Trophoblast cell (in vitro differentiated cells and primary cell): ENCODE measurements around the gene PCIF1.

Experiments
- DNase-seq, 2 donors: peaks; one replicate each; pipeline ENCODE4 v3.0.0-alpha.2; 2016
- H2AFZ ChIP-seq: 2 replicates; pipeline ENCODE4 v1.6.1; 2013; ENCODE audit warnings: low read length, moderate library complexity, mild to moderate bottlenecking; ENCODE audit not compliant: insufficient read depth, poor library complexity
- H2AK5ac ChIP-seq: 2 replicates; pipeline ENCODE4 v1.6.1; 2013; ENCODE audit warnings: mild to moderate bottlenecking, low read length
- H2BK120ac ChIP-seq: 2 replicates; pipeline ENCODE4 v1.6.1; 2013; ENCODE audit warnings: low read length, mild to moderate bottlenecking, moderate library complexity; ENCODE audit not compliant: insufficient read depth, poor library complexity
- H2BK12ac ChIP-seq: 2 replicates; pipeline ENCODE4 v1.6.1; 2013; ENCODE audit warnings: mild to moderate bottlenecking, low read length, moderate library complexity
- H2BK5ac ChIP-seq: 2 replicates; pipeline ENCODE4 v1.6.1; 2013; ENCODE audit warnings: low read length, low read depth, moderate library complexity, mild to moderate bottlenecking; ENCODE audit not compliant: poor library complexity
- H3K14ac ChIP-seq: 2 replicates; pipeline ENCODE4 v1.6.1; 2013; ENCODE audit warnings: mild to moderate bottlenecking, low read length
- H3K18ac ChIP-seq: 2 replicates; pipeline ENCODE4 v1.6.1; 2013; ENCODE audit warnings: mild to moderate bottlenecking, low read length
- H3K23ac ChIP-seq: 2 replicates; pipeline ENCODE4 v1.6.1; 2013; ENCODE audit warnings: low read length
- H3K27ac ChIP-seq: 2 replicates; pipeline ENCODE4 v1.5.1; 2013; ENCODE audit warnings: low read depth, mild to moderate bottlenecking, inconsistent platforms, low read length, moderate library complexity
- H3K27me3 ChIP-seq: 2 replicates; pipeline ENCODE4 v1.6.1; 2013; ENCODE audit warnings: inconsistent platforms, mild to moderate bottlenecking, low read length, moderate library complexity; ENCODE audit not compliant: insufficient read depth
- H3K36me3 ChIP-seq, 2 experiments: 1 replicate in 1 of 2; 2 replicates in 1 of 2; pipeline ENCODE4 v1.6.1; 2013; ENCODE audit warnings: low read length in 2 of 2, mild to moderate bottlenecking in 2 of 2, moderate library complexity in 1 of 2; ENCODE audit not compliant: insufficient read depth in 2 of 2, control insufficient read depth in 1 of 2
- H3K4ac ChIP-seq: 2 replicates; pipeline ENCODE4 v1.6.1; 2013; ENCODE audit warnings: low read depth, mild to moderate bottlenecking, low read length, moderate library complexity
- H3K4me1 ChIP-seq, 2 experiments: 1 replicate in 1 of 2; 2 replicates in 1 of 2; pipeline ENCODE4 v1.6.1; 2013; ENCODE audit warnings: low read length in 2 of 2, mild to moderate bottlenecking in 2 of 2, moderate library complexity in 1 of 2; ENCODE audit not compliant: insufficient read depth in 2 of 2, control insufficient read depth in 1 of 2
- H3K4me2 ChIP-seq: 2 replicates; pipeline ENCODE4 v1.6.1; 2013; ENCODE audit warnings: inconsistent platforms, mild to moderate bottlenecking, low read length, moderate library complexity
- H3K4me3 ChIP-seq: 2 replicates; pipeline ENCODE4 v1.5.1; 2013; ENCODE audit warnings: mild to moderate bottlenecking, low read depth, low read length, inconsistent platforms
- H3K79me1 ChIP-seq: one replicate; pipeline ENCODE4 v1.6.1; 2013; ENCODE audit warnings: low read length
- H3K79me2 ChIP-seq: 2 replicates; pipeline ENCODE4 v1.6.1; 2013; ENCODE audit warnings: low read length, mild to moderate bottlenecking; ENCODE audit not compliant: control insufficient read depth, insufficient read depth, poor library complexity
- H3K9ac ChIP-seq: 2 replicates; pipeline ENCODE4 v1.6.1; 2013; ENCODE audit warnings: mild to moderate bottlenecking, low read length
- H3K9me3 ChIP-seq: 2 replicates; pipeline ENCODE4 v1.6.1; 2013; ENCODE audit warnings: low read depth, mild to moderate bottlenecking, control low read depth, inconsistent platforms, low read length; ENCODE audit not compliant: insufficient read depth
- H4K12ac ChIP-seq: 2 replicates; pipeline ENCODE4 v1.6.1; 2013; ENCODE audit warnings: low read depth, mild to moderate bottlenecking, low read length, moderate library complexity
- H4K8ac ChIP-seq: 2 replicates; pipeline ENCODE4 v1.6.1; 2013; ENCODE audit warnings: low read depth, mild to moderate bottlenecking, low read length, moderate library complexity
- H4K91ac ChIP-seq: one replicate; pipeline ENCODE4 v1.6.1; 2013; ENCODE audit warnings: low read depth, mild to moderate bottlenecking, low read length, moderate library complexity
- WGBS: extraction: QIAGEN DNeasy Blood & Tissue Kit; methylation state at CpG from one replicate; pipeline ENCODE4 v1.1.7; 2013; ENCODE audit warnings: missing lambda C conversion rate; ENCODE audit not compliant: insufficient read length, insufficient coverage; ENCODE audit errors: extremely low coverage; 5-methylcytosine and 5-hydroxymethylcytosine counted together

Gene PCIF1

GRCh38 chr20:45920462-45921336 is 13.8 kb upstream of the PCIF1 start:
- Histone ChIP-seq H3K9me3 (no peaks in the 10 kb centered on the region), H3K4me2 (no peak overlapping the region), H4K8ac (no peak overlapping the region), H2BK120ac (no peak overlapping the region), H3K4me1 (no peaks in the 10 kb centered on the region), H3K4ac (no peak overlapping the region), H3K27ac (no peak overlapping the region), H2BK12ac (no peak overlapping the region), H3K4me3 (no peak overlapping the region), H3K79me1 (no peaks in the 10 kb centered on the region), H2AK5ac (no peak overlapping the region), H2AFZ (no peak overlapping the region), H3K79me2 (no peaks in the 10 kb centered on the region), H3K23ac (no peak overlapping the region), H3K36me3 (no peaks in the 10 kb centered on the region), H2BK5ac (no peak overlapping the region), H4K91ac (no peak overlapping the region), H3K18ac (no peak overlapping the region), H4K12ac (no peak overlapping the region), H3K27me3 (no peaks in the 10 kb centered on the region), H3K9ac (no peak overlapping the region), H3K14ac (no peak overlapping the region)
- peak; percentile 73 to 85 for DNase-seq
- no CpG with 5 or more reads among the region's 9 CpGs for WGBS

DNA sequence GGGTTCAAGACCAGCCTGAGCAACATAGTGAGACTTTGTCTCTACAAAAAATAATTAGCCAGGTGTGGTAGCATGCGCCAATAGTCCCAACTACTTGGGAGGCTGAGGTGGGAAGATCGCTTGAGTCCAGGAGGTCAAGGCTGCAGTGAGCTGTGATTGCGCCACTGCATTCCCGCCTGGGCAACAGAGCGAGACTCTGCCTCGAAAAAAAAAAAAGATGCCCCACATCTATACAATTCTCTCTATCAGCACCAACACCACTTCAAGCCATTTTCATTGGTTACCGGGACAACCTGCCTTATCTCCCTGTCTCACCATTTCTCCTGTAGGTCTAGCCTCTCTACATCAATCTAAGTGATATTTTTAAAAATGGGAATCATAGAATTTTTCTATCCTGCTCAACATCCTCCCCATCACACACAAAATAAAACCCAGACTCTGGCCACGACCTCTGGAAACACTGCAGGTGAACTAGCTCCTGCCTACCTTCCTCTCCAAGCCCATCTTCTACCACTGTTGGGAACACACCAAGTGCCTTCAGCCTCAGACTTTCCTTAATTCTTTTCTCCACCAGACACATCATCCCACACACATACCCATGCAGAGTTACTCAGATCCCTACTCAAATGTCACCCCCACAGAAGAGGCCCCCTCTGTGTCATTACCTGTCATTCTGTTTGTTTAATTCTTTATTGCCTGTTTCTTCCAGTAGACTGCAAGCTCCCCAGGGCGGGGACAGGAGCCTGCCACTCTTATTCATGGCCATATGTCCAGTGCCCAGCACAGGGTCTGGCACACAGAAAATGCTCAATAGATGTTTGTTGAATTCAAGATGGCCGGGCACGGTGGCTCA is 12.9 kb upstream of the PCIF1 start:
- Histone ChIP-seq H3K27me3 (no peaks in the 10 kb centered on the region), H3K9ac (no peak overlapping the region), H2AFZ (no peak overlapping the region), H2BK12ac (no peak overlapping the region), H3K36me3 (no peaks in the 10 kb centered on the region), H3K23ac (no peak overlapping the region), H3K14ac (no peak overlapping the region), H3K4me3 (no peak overlapping the region), H4K91ac (no peak overlapping the region), H2BK120ac (no peak overlapping the region), H3K79me2 (no peaks in the 10 kb centered on the region), H3K18ac (no peak overlapping the region), H4K12ac (no peak overlapping the region), H2BK5ac (no peak overlapping the region), H3K9me3 (no peaks in the 10 kb centered on the region), H3K79me1 (no peaks in the 10 kb centered on the region), H3K4ac (no peak overlapping the region), H2AK5ac (no peak overlapping the region), H3K27ac (no peak overlapping the region), H3K4me1 (no peaks in the 10 kb centered on the region), H3K4me2 (no peak overlapping the region), H4K8ac (no peak overlapping the region)
- no peak for DNase-seq
- no CpG with 5 or more reads among the region's 11 CpGs for WGBS

DNA sequence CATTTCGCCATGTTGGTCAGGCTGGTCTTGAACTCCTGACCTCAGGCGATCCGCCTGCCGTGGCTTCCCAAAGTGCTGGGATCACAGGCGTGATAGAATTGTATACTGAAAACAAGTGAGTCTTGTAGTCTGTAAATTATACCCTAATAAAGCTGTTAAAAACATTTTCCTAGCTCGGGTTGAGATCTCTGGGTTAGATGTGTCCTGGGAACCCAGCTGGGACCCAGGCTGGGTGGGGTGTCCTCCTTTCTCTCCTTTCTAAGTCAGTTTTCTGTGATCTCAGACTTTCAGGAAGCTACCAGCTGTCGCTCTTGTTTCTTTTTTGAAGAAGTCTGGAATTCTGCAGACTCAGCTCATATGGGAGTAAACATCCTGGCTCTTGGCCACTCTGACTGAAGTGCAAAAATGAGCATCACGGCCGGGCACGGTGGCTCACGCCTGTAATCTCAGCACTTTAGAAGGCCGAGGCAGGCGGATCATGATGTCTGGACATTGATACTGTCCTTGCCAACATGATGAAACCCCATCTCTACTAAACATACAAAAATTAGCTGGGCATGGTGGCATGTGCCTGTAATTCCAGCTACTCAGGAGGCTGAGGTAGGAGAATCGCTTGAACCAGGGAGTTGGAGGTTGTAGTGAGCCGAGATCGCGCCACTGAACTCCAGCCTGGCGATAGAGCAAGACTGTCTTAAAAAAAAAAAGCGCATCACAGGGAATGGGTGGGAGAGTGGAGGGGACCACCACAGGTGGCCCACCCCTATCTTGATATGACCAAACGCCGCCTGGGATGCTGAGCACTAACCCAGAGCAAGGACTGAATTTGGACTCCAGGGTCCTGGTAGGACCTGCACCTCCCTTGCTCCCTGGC is 9.9 kb upstream of the PCIF1 start:
- Histone ChIP-seq H3K4ac (no peak overlapping the region), H2AFZ (no peak overlapping the region), H3K27me3 (no peaks in the 10 kb centered on the region), H3K27ac (no peak overlapping the region), H3K14ac (no peak overlapping the region), H2BK120ac (no peak overlapping the region), H3K4me1 (no peaks in the 10 kb centered on the region), H3K79me2 (no peaks in the 10 kb centered on the region), H3K4me2 (no peak overlapping the region), H4K91ac (no peak overlapping the region), H3K23ac (no peak overlapping the region), H3K18ac (no peak overlapping the region), H2BK12ac (no peak overlapping the region), H3K9me3 (no peaks in the 10 kb centered on the region), H3K4me3 (no peak overlapping the region), H2BK5ac (no peak overlapping the region), H4K12ac (no peak overlapping the region), H3K36me3 (no peaks in the 10 kb centered on the region), H3K79me1 (no peaks in the 10 kb centered on the region), H4K8ac (no peak overlapping the region), H2AK5ac (no peak overlapping the region), H3K9ac (no peak overlapping the region)
- no CpG with 5 or more reads among the region's 21 CpGs for WGBS
- no peak for DNase-seq

GRCh38 chr20:45925821-45926506 is 8.5 kb upstream of the PCIF1 start:
- H2BK5ac ChIP-seq, result no peak overlapping the region
- H3K4ac ChIP-seq, result no peak overlapping the region
- no peak overlapping the region for H3K14ac ChIP-seq
- no peaks in the 10 kb centered on the region for H3K79me2 ChIP-seq
- no peak overlapping the region for H3K4me2 ChIP-seq
- H2AFZ ChIP-seq, result no peak overlapping the region
- H2BK120ac ChIP-seq, result no peak overlapping the region
- no peak overlapping the region for H3K9ac ChIP-seq
- no peak overlapping the region for H2BK12ac ChIP-seq
- no peaks in the 10 kb centered on the region for H3K9me3 ChIP-seq
- H4K91ac ChIP-seq, result no peak overlapping the region
- H3K4me1 ChIP-seq, result no peaks in the 10 kb centered on the region
- H3K27me3 ChIP-seq, result no peaks in the 10 kb centered on the region
- no peak overlapping the region for H4K8ac ChIP-seq
- DNase-seq, result no peak
- H3K4me3 ChIP-seq, result no peak overlapping the region
- H3K79me1 ChIP-seq, result no peaks in the 10 kb centered on the region
- no peak overlapping the region for H4K12ac ChIP-seq
- no CpG with 5 or more reads among the region's 9 CpGs for WGBS
- H3K27ac ChIP-seq, result no peak overlapping the region
- H2AK5ac ChIP-seq, result no peak overlapping the region
- H3K23ac ChIP-seq, result no peak overlapping the region
- H3K18ac ChIP-seq, result no peak overlapping the region
- H3K36me3 ChIP-seq, result no peaks in the 10 kb centered on the region
